HG03520 (cell line): ENCODE measurements around the gene ADAM8.
A peak's percentile ranks its signal among the peaks of the same experiment; 100 is the strongest.

Source experiments
- ATAC-seq: cut with Tn5 transposase; IDR thresholded peaks from one replicate; pipeline ENCODE4 v1.9.1; 2021; ENCODE audit warnings: mild to moderate bottlenecking, moderate library complexity; ENCODE audit not compliant: unreplicated experiment

ADAM8 gene

GRCh38 chr10:133282846-133283390, 6.2 kb upstream of the ADAM8 start:
- ATAC-seq, result no peak

GRCh38 chr10:133281628-133282372, 5.1 kb upstream of the ADAM8 start:
- no peak for ATAC-seq

- ATAC-seq, result no peak
Observed at GRCh38 chr10:133281084-133281483, 4.4 kb upstream of the ADAM8 start.

GRCh38 chr10:133280391-133281059, 3.9 kb upstream of the ADAM8 start:
- ATAC-seq, result no peak

- no peak for ATAC-seq
Observed at GRCh38 chr10:133279326-133280226, 2.9 kb upstream of the ADAM8 start.

GRCh38 chr10:133278577-133279265, 2.1 kb upstream of the ADAM8 start:
- ATAC-seq, result peak; percentile 29

GRCh38 chr10:133277993-133278576, 1.4 kb upstream of the ADAM8 start:
- ATAC-seq, result no peak

GRCh38 chr10:133277277-133277992, 767 bp upstream of the ADAM8 start:
- no peak for ATAC-seq

- no peak for ATAC-seq
Observed at GRCh38 chr10:133276100-133276434, 601 bp downstream of the ADAM8 start.

- peak; percentile 37 for ATAC-seq
Observed at GRCh38 chr10:133275684-133276092, 980 bp downstream of the ADAM8 start.

- ATAC-seq, result peak; percentile 37
Observed at GRCh38 chr10:133274751-133275683, 1.7 kb downstream of the ADAM8 start.

GRCh38 chr10:133273534-133274143, 3.0 kb downstream of the ADAM8 start:
- ATAC-seq, result no peak

- ATAC-seq, result no peak
Observed at GRCh38 chr10:133272964-133273420, 3.7 kb downstream of the ADAM8 start.

- no peak for ATAC-seq
Observed at GRCh38 chr10:133272301-133272963, 4.2 kb downstream of the ADAM8 start.

GRCh38 chr10:133271521-133272300, 5.0 kb downstream of the ADAM8 start:
- no peak for ATAC-seq

GRCh38 chr10:133270773-133271297, 5.8 kb downstream of the ADAM8 start:
- ATAC-seq, result no peak
